DND-41 (cell line): ENCODE measurements around the gene NRP1.

Source experiments
- ATAC-seq: fragments of 200-7000 bp; cut with Tn5 transposase; 3 replicates; pipeline ENCODE4 v1.9.1; 2021; ENCODE audit warnings: low read depth; ENCODE audit not compliant: insufficient read depth
- DNase-seq: peaks from one replicate; pipeline ENCODE4 v3.0.0-alpha.2; 2020
- H2AFZ ChIP-seq: 2 replicates; pipeline ENCODE4 v1.6.0; 2012; ENCODE audit warnings: low read depth, low read length
- H3K27ac ChIP-seq: 2 replicates; pipeline ENCODE4 v1.5.1; 2012; ENCODE audit warnings: low read length, inconsistent platforms
- H3K27me3 ChIP-seq: fragments of 200-600 bp; sonication (generic); 2 replicates; pipeline ENCODE4 v1.6.0; 2012; ENCODE audit warnings: low read length, mild to moderate bottlenecking, inconsistent platforms; ENCODE audit not compliant: insufficient read depth, poor library complexity
- H3K36me3 ChIP-seq: 2 replicates; pipeline ENCODE4 v1.5.1; 2012; ENCODE audit warnings: low read length, inconsistent platforms; ENCODE audit not compliant: insufficient read depth
- H3K4me1 ChIP-seq: 2 replicates; pipeline ENCODE4 v1.5.1; 2012; ENCODE audit warnings: mild to moderate bottlenecking, low read length; ENCODE audit not compliant: insufficient read depth
- H3K4me2 ChIP-seq: 2 replicates; pipeline ENCODE4 v1.6.0; 2012; ENCODE audit warnings: mild to moderate bottlenecking, moderate library complexity, low read length, inconsistent platforms; ENCODE audit not compliant: insufficient read depth
- H3K4me3 ChIP-seq, 2 experiments: fragments of 200-600 bp in 1 of 2; shearing (Covaris generic) in 1 of 2; 2 replicates each; pipeline ENCODE4 v1.5.1; 2012 to 2016; ENCODE audit warnings: inconsistent platforms in 2 of 2, low read length in 2 of 2, mild to moderate bottlenecking in 2 of 2, low read depth in 1 of 2, moderate library complexity in 1 of 2
- H3K79me2 ChIP-seq: 2 replicates; pipeline ENCODE4 v1.6.0; 2012; ENCODE audit warnings: low read length, inconsistent platforms; ENCODE audit not compliant: insufficient read depth
- H3K9ac ChIP-seq: 2 replicates; pipeline ENCODE4 v1.6.0; 2012; ENCODE audit warnings: low read depth, mild to moderate bottlenecking, inconsistent platforms, low read length, moderate library complexity
- H3K9me3 ChIP-seq: 2 replicates; pipeline ENCODE4 v1.5.1; 2012; ENCODE audit warnings: low read length, moderate library complexity, mild to moderate bottlenecking, inconsistent platforms; ENCODE audit not compliant: insufficient read depth, severe bottlenecking
- H4K20me1 ChIP-seq: 2 replicates; pipeline ENCODE4 v1.6.0; 2012; ENCODE audit warnings: low read length; ENCODE audit not compliant: insufficient read depth
- CTCF ChIP-seq: IDR thresholded peaks from 2 replicates; pipeline ENCODE4 v1.5.1; 2012; ENCODE audit warnings: borderline replicate concordance, low read length, moderate library complexity, mild to moderate bottlenecking; ENCODE audit not compliant: poor library complexity, severe bottlenecking; ENCODE audit errors: extremely low read depth
- EZH2 ChIP-seq: IDR thresholded peaks from 3 replicates; pipeline ENCODE4 v1.6.1; 2012; ENCODE audit warnings: borderline replicate concordance, low read depth, mild to moderate bottlenecking, moderate library complexity, low read length, inconsistent platforms; ENCODE audit not compliant: severe bottlenecking

Gene NRP1

GRCh38 chr10:33134011-33134751, 200.3 kb downstream of the NRP1 start:
- no peak overlapping the region for H3K9ac ChIP-seq
- H3K4me1 ChIP-seq: peaks cover 17% of the 10 kb centered on the region
- H3K9me3 ChIP-seq: no peaks in the 10 kb centered on the region
- no peaks in the 10 kb centered on the region for H3K79me2 ChIP-seq
- H3K27me3 ChIP-seq: no peaks in the 10 kb centered on the region
- no peak overlapping the region for H3K4me2 ChIP-seq
- DNase-seq: no peak
- H4K20me1 ChIP-seq: no peaks in the 10 kb centered on the region
- no peak overlapping the region for H2AFZ ChIP-seq
- no peak overlapping the region for H3K27ac ChIP-seq
- H3K4me3 ChIP-seq: no peak overlapping the region
- TF ChIP-seq EZH2 (no peak), CTCF (no peak)
- H3K36me3 ChIP-seq: no peaks in the 10 kb centered on the region
- ATAC-seq: no peak

GRCh38 chr10:33133557-33133956, 200.9 kb downstream of the NRP1 start:
- Histone ChIP-seq H2AFZ (no peak overlapping the region), H3K9me3 (no peaks in the 10 kb centered on the region), H3K79me2 (no peaks in the 10 kb centered on the region), H3K36me3 (no peaks in the 10 kb centered on the region), H3K4me3 (no peak overlapping the region), H3K4me1 (peaks cover 11% of the 10 kb centered on the region), H3K9ac (no peak overlapping the region), H3K27ac (no peak overlapping the region), H3K4me2 (no peak overlapping the region), H4K20me1 (no peaks in the 10 kb centered on the region), H3K27me3 (no peaks in the 10 kb centered on the region)
- DNase-seq (no peak), ATAC-seq (no peak)
- TF ChIP-seq EZH2 (no peak), CTCF (no peak)

- peak; percentile 78 for ATAC-seq
Measured at GRCh38 chr10:33132626-33133025, 201.8 kb downstream of the NRP1 start.

More at GRCh38 chr10:33132626-33133025, 201.8 kb downstream of the NRP1 start:
- Histone ChIP-seq H3K9me3 (no peaks in the 10 kb centered on the region), H3K4me3 (no peak overlapping the region), H4K20me1 (no peaks in the 10 kb centered on the region), H3K9ac (no peak overlapping the region), H2AFZ (no peak overlapping the region), H3K27me3 (no peaks in the 10 kb centered on the region), H3K36me3 (no peaks in the 10 kb centered on the region), H3K4me1 (peaks cover 3% of the 10 kb centered on the region), H3K4me2 (no peak overlapping the region), H3K79me2 (no peaks in the 10 kb centered on the region), H3K27ac (peak overlapping the region; percentile 15; the same call in 1 of the 2 replicates)
- TF ChIP-seq CTCF: peak; percentile 61
- no peak for TF ChIP-seq EZH2
- peak; percentile 53 for DNase-seq
